Progenitor cell of endocrine pancreas (in vitro differentiated cells): ENCODE data around the gene KRTAP12-2. TPM values are rescaled to one million over a fixed set of nuclear protein-coding genes. Genes with fewer than 3 reads are reported as not detected.
"Not testable (repeated sequence)": the region's sequence is repeated elsewhere in the genome, so short reads cannot be mapped to it uniquely, and the experiment has no call there.

Experiments
- DNase-seq: peaks from one replicate; pipeline ENCODE4 v3.0.0; 2021; ENCODE audit warnings: low spot score; ENCODE audit not compliant: unreplicated experiment
- H3K27ac Mint-ChIP-seq: 2 replicates; pipeline ENCODE4 v1.8.0; 2021; ENCODE audit warnings: mild to moderate bottlenecking, moderate library complexity, mixed read lengths
- H3K27me3 Mint-ChIP-seq: 2 replicates; pipeline ENCODE4 v1.8.0; 2021; ENCODE audit warnings: mixed read lengths
- H3K36me3 Mint-ChIP-seq: 2 replicates; pipeline ENCODE4 v1.8.0; 2022; ENCODE audit warnings: mixed read lengths; ENCODE audit not compliant: insufficient read depth
- H3K4me1 Mint-ChIP-seq: 2 replicates; pipeline ENCODE4 v1.8.0; 2021; ENCODE audit warnings: low read depth, mixed read lengths
- H3K4me3 Mint-ChIP-seq: 2 replicates; pipeline ENCODE4 v1.8.0; 2021; ENCODE audit warnings: low read depth, mild to moderate bottlenecking, moderate library complexity, mixed read lengths
- H3K9me3 Mint-ChIP-seq: 2 replicates; pipeline ENCODE4 v1.8.0; 2021; ENCODE audit warnings: low read depth, mixed read lengths
- CTCF ChIP-seq: fragments of 200-600 bp; sonication (generic); IDR thresholded peaks from one replicate; pipeline ENCODE4 v1.5.0; 2021; ENCODE audit warnings: antibody characterized with exemption, mild to moderate bottlenecking; ENCODE audit not compliant: unreplicated experiment
- total RNA-seq: library from RNA; stranded (reverse); gene quantifications from 2 replicates; pipeline ENCODE4 v1.2.1, GENCODE V29; 2021

The KRTAP12-2 gene
- total RNA-seq, 1 donor from 2014 or later, result not detected

GRCh38 chr21:44695641-44696040 is 28.9 kb upstream of the KRTAP12-2 start:
- peaks cover 53% of the 10 kb centered on the region for H3K27me3 Mint-ChIP-seq
- DNase-seq, result no peak
- H3K36me3 Mint-ChIP-seq, result peaks cover 2% of the 10 kb centered on the region
- no peak overlapping the region for H3K4me3 Mint-ChIP-seq
- no peak for TF ChIP-seq CTCF
- peaks cover 23% of the 10 kb centered on the region for H3K9me3 Mint-ChIP-seq
- peaks cover 2% of the 10 kb centered on the region for H3K4me1 Mint-ChIP-seq
- H3K27ac Mint-ChIP-seq, result no peak overlapping the region

- Mint-ChIP-seq H3K4me1 (peaks cover 2% of the 10 kb centered on the region), H3K4me3 (no peak overlapping the region), H3K36me3 (peaks cover 2% of the 10 kb centered on the region), H3K27ac (no peak overlapping the region), H3K27me3 (peaks cover 55% of the 10 kb centered on the region), H3K9me3 (peaks cover 23% of the 10 kb centered on the region)
- no peak for TF ChIP-seq CTCF
- DNase-seq, result no peak
Observed at GRCh38 chr21:44695184-44695583, 28.5 kb upstream of the KRTAP12-2 start.

- Mint-ChIP-seq H3K27ac (no peak overlapping the region), H3K4me3 (no peak overlapping the region), H3K27me3 (peaks cover 55% of the 10 kb centered on the region), H3K4me1 (peaks cover 2% of the 10 kb centered on the region), H3K36me3 (peaks cover 2% of the 10 kb centered on the region), H3K9me3 (peaks cover 23% of the 10 kb centered on the region)
- DNase-seq, result no peak
- TF ChIP-seq CTCF, result no peak
Observed at GRCh38 chr21:44694776-44695175, 28.0 kb upstream of the KRTAP12-2 start.

GRCh38 chr21:44692798-44693512 is 26.2 kb upstream of the KRTAP12-2 start:
- peaks cover under 1% of the 10 kb centered on the region for H3K4me1 Mint-ChIP-seq

GRCh38 chr21:44691686-44692085 is 25.0 kb upstream of the KRTAP12-2 start:
- Mint-ChIP-seq H3K9me3 (peaks cover 23% of the 10 kb centered on the region), H3K36me3 (peaks cover 2% of the 10 kb centered on the region), H3K4me3 (no peak overlapping the region), H3K27ac (no peak overlapping the region), H3K27me3 (peaks cover 43% of the 10 kb centered on the region), H3K4me1 (peaks cover 12% of the 10 kb centered on the region)
- no peak for DNase-seq
- no peak for TF ChIP-seq CTCF

More at GRCh38 chr21:44692798-44693512, 26.2 kb upstream of the KRTAP12-2 start:
- no peak for TF ChIP-seq CTCF
- Mint-ChIP-seq H3K9me3 (peaks cover 23% of the 10 kb centered on the region), H3K4me3 (no peak overlapping the region), H3K36me3 (peaks cover 2% of the 10 kb centered on the region), H3K27ac (peak overlapping the region; percentile 6), H3K27me3 (peaks cover 43% of the 10 kb centered on the region)
- no peak for DNase-seq

GRCh38 chr21:44689740-44690139 is 23.0 kb upstream of the KRTAP12-2 start:
- not testable (repeated sequence) for H3K36me3 Mint-ChIP-seq, DNase-seq, H3K4me3 Mint-ChIP-seq, H3K27ac Mint-ChIP-seq
- peaks cover 23% of the 10 kb centered on the region for H3K9me3 Mint-ChIP-seq
- H3K27me3 Mint-ChIP-seq, result peaks cover 36% of the 10 kb centered on the region
- peaks cover 17% of the 10 kb centered on the region for H3K4me1 Mint-ChIP-seq
